HG03469 (cell line): ENCODE measurements around the gene SFTPB.
"Not testable (repeated sequence)": the region's sequence is repeated elsewhere in the genome, so short reads cannot be mapped to it uniquely, and the experiment has no call there.

ENCODE experiments used
- ATAC-seq: cut with Tn5 transposase; IDR thresholded peaks from one replicate; pipeline ENCODE4 v1.9.1; 2021; ENCODE audit warnings: mild to moderate bottlenecking, moderate library complexity, moderate number of reproducible peaks; ENCODE audit not compliant: unreplicated experiment

Gene SFTPB

GRCh38 chr2:85678377-85678776, 10.4 kb upstream of the SFTPB start:
- no peak for ATAC-seq

- no peak for ATAC-seq
Observed at GRCh38 chr2:85675866-85676548, 8.0 kb upstream of the SFTPB start.

GRCh38 chr2:85675427-85675826, 7.4 kb upstream of the SFTPB start:
- ATAC-seq = no peak

GRCh38 chr2:85674417-85674816, 6.4 kb upstream of the SFTPB start:
- ATAC-seq = no peak

- ATAC-seq = no peak
Observed at GRCh38 chr2:85673716-85674375, 5.8 kb upstream of the SFTPB start.

GRCh38 chr2:85672456-85672855, 4.5 kb upstream of the SFTPB start:
- no peak for ATAC-seq

- ATAC-seq = not testable (repeated sequence)
Observed at GRCh38 chr2:85670416-85670815, 2.4 kb upstream of the SFTPB start.

GRCh38 chr2:85669549-85669948, 1.6 kb upstream of the SFTPB start:
- ATAC-seq = peak; percentile 79

GRCh38 chr2:85668857-85669142, 801 bp upstream of the SFTPB start:
- ATAC-seq = no peak

- ATAC-seq = no peak
Observed at GRCh38 chr2:85667561-85668008, 414 bp downstream of the SFTPB start.

- ATAC-seq = no peak
Observed at GRCh38 chr2:85666435-85667316, 1.3 kb downstream of the SFTPB start.

GRCh38 chr2:85666016-85666415, 2.0 kb downstream of the SFTPB start:
- ATAC-seq = no peak

- no peak for ATAC-seq
Observed at GRCh38 chr2:85665264-85665937, 2.6 kb downstream of the SFTPB start.

GRCh38 chr2:85663594-85664565, 4.1 kb downstream of the SFTPB start:
- no peak for ATAC-seq

GRCh38 chr2:85662899-85663593, 5.0 kb downstream of the SFTPB start:
- no peak for ATAC-seq

- ATAC-seq = no peak
Observed at GRCh38 chr2:85661139-85661858, 6.7 kb downstream of the SFTPB start.

GRCh38 chr2:85660725-85661124, 7.3 kb downstream of the SFTPB start:
- no peak for ATAC-seq

- not testable (repeated sequence) for ATAC-seq
Observed at GRCh38 chr2:85660301-85660700, 7.7 kb downstream of the SFTPB start.
